SK-N-SH (cell line): Measurements from ENCODE around the gene SLC13A4.

Source experiments
- CTCF ChIP-seq: fragments of 200-600 bp; sonication (generic); IDR thresholded peaks from 2 replicates; pipeline ENCODE4 v1.6.1; 2017; ENCODE audit warnings: antibody characterized with exemption, mild to moderate bottlenecking, moderate library complexity
- NFIC ChIP-seq: IDR thresholded peaks from 2 replicates; pipeline ENCODE4 v1.4.0; 2012; ENCODE audit warnings: borderline replicate concordance
- ZBTB33 ChIP-seq: IDR thresholded peaks from 2 replicates; pipeline ENCODE4 v1.4.0; 2012; ENCODE audit warnings: low read depth, borderline replicate concordance

- no peak for TF ChIP-seq CTCF
- TF ChIP-seq NFIC = no peak
- TF ChIP-seq ZBTB33 = no peak
Observed at GRCh38 chr7:135772639-135773222, 44.7 kb upstream of the SLC13A4 start.
